ENCODE data around the gene PPP6R3.

PPP6R3 gene

GRCh38 chr11:68658097-68658496 lies 197.5 kb downstream of the PPP6R3 start:
- DNase-seq (ENCODE audit: low spot score): no peak
- TF ChIP-seq CTCF (IDR thresholded peaks at IDR 0.05; ENCODE audit: borderline replicate concordance, control extremely low read depth, extremely low read depth, insufficient read depth, missing control alignments): no peak
- in situ Hi-C loops (cut with MboI; ENCODE audit: low sequenced_read_pairs, unreplicated experiment): no loop called here

- in situ Hi-C loops (cut with MboI; ENCODE audit: low sequenced_read_pairs, unreplicated experiment): no loop called here
These were observed 198.1 kb downstream of the PPP6R3 start for GRCh38 chr11:68658661-68659060.

GRCh38 chr11:68659158-68659921 lies 198.8 kb downstream of the PPP6R3 start:
- no peak for TF ChIP-seq CTCF (IDR thresholded peaks at IDR 0.05; ENCODE audit: borderline replicate concordance, control extremely low read depth, extremely low read depth, insufficient read depth, missing control alignments)
- DNase-seq (ENCODE audit: low spot score): no peak
- in situ Hi-C loops (cut with MboI; ENCODE audit: low sequenced_read_pairs, unreplicated experiment): no loop called here

More at GRCh38 chr11:68658661-68659060, 198.1 kb downstream of the PPP6R3 start:
- no peak for DNase-seq (ENCODE audit: low spot score)
- no peak for TF ChIP-seq CTCF (IDR thresholded peaks at IDR 0.05; ENCODE audit: borderline replicate concordance, control extremely low read depth, extremely low read depth, insufficient read depth, missing control alignments)

- no peak for TF ChIP-seq CTCF (IDR thresholded peaks at IDR 0.05; ENCODE audit: borderline replicate concordance, control extremely low read depth, extremely low read depth, insufficient read depth, missing control alignments)
- in situ Hi-C loops (cut with MboI; ENCODE audit: low sequenced_read_pairs, unreplicated experiment): no loop called here
- DNase-seq (ENCODE audit: low spot score): no peak
These were observed 199.7 kb downstream of the PPP6R3 start for GRCh38 chr11:68660066-68660810.

GRCh38 chr11:68661014-68661413 lies 200.5 kb downstream of the PPP6R3 start:
- no peak for DNase-seq (ENCODE audit: low spot score)
- in situ Hi-C loops (cut with MboI; ENCODE audit: low sequenced_read_pairs, unreplicated experiment): no loop called here
- TF ChIP-seq CTCF (IDR thresholded peaks at IDR 0.05; ENCODE audit: borderline replicate concordance, control extremely low read depth, extremely low read depth, insufficient read depth, missing control alignments): no peak

GRCh38 chr11:68661697-68662603 lies 201.4 kb downstream of the PPP6R3 start:
- in situ Hi-C loops (cut with MboI; ENCODE audit: low sequenced_read_pairs, unreplicated experiment): no loop called here
- TF ChIP-seq CTCF (IDR thresholded peaks at IDR 0.05; ENCODE audit: borderline replicate concordance, control extremely low read depth, extremely low read depth, insufficient read depth, missing control alignments): no peak
- no peak for DNase-seq (ENCODE audit: low spot score)
